Right ventricle myocardium inferior (tissue), 1 donor: ENCODE data around the gene NPM1. TPM values are rescaled to one million over a fixed set of nuclear protein-coding genes. Genes with fewer than 3 reads are reported as not detected.

Experiments
- ATAC-seq: fragments of 200-7000 bp; cut with Tn5 transposase; one replicate; pipeline ENCODE4 v1.9.1; 2020; ENCODE audit warnings: mild to moderate bottlenecking, moderate library complexity
- DNase-seq: peaks from one replicate; pipeline ENCODE4 v3.0.0; 2021; ENCODE audit errors: missing footprints
- intact Hi-C: fragments of 100-400 bp; cut with DNase I; formaldehyde crosslinking; loops from one replicate; pipeline ENCODE4 v1.11.0; 2022
- total RNA-seq: library from RNA; stranded (reverse); fragmentation: NEBNext Ultra II Directional; extraction: Animal tissue kit (Norgen Biotek cat#: 25700); gene quantifications from one replicate; pipeline ENCODE4 v1.2.1, GENCODE V29; 2021
- donor health status: DM: no; HTN: yes; CAD: no; lungs with severe emphysema.

NPM1 gene
- total RNA-seq, 1 donor from 2014 or later: 365 TPM

- DNase-seq (no peak), ATAC-seq (no peak)
- intact Hi-C loops: loop anchor here (2.0 to 5.0 kb wide), 3 partner anchors 156 to 470 kb away; no protein-coding TSS in a partner anchor
Observed at GRCh38 chr5:171422495-171422894, 34.8 kb downstream of the NPM1 start.

- ATAC-seq: no peak
- intact Hi-C loops: loop anchor here (2.0 to 5.0 kb wide), 3 partner anchors 156 to 469 kb away; no protein-coding TSS in a partner anchor
- peak; percentile 66 for DNase-seq
Observed at GRCh38 chr5:171422902-171423663, 35.4 kb downstream of the NPM1 start.

DNA sequence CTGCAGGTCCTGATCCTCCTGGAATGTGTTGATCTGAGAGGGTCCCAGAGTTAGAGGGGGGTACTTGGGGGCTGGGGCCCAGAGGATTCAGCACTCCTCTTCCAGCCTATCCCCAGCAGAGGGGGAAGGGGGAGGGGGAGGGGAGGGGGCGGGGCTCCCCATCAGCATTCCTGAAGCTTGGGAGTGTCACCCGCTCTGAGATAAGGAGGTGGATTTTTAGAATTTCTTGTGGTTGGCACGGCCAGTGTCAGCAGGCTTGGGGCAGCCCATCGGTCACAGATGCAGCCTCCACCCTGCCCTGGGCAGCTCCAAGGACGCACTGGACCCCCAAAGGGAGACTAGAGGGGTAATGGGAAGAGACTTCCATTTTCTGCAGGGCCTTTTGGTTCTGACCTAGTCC, 37.1 kb downstream of the NPM1 start:
- ATAC-seq (no peak), DNase-seq (no peak)
- intact Hi-C loops: loop anchor here (5.0 kb wide), 3 partner anchors 198 to 468 kb away; no protein-coding TSS in a partner anchor

DNA sequence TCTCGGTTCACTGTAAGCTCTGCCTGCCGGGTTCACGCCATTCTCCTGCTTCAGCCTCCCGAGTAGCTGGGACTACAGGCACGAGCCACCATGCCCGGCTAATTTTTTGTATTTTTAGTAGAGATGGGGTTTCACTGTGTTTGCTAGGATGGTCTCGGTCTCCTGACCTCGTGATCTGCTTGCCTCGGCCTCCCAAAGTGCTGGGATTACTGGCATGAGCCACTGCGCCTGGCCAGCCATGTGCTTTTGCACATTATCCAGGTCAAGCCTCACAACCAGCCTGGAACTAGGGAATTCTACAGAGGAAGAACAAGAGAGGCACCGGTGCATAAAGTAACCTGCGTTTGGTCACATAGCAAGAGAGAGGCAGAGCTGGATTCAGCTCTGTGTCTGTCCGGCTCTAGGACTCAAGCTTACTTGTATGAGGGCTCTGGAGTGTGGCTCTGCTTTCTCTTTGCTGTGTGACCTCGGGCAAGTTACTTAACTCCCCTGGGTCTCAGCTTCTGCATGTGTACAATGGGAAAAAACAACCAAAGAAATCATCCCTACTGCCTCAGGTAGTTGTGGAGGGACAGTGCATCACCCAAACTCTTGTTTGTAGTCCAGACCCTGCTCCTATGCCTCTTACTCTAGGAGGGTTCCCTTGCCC, 38.1 kb downstream of the NPM1 start:
- no peak for DNase-seq
- no peak for ATAC-seq

DNA sequence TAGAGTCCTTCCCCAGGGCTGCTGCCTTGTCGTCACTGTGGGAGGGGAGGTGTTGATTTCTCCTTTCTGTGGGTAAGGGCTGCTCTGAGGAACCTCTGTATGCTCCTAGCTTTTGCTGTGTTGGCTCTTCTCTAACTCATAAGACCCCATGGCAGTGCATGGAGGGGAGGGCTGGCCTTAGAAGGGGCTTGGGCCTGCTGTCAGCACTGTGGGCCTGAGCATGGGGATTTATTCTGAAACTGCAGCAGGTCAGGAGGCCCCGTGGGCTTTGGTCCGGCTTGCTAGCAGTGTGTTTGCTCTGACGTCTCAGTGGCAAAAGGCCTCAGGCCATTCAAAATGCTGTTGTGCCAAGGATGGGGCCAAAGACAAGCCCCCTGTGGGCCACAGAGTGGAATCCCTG, 38.6 kb downstream of the NPM1 start:
- intact Hi-C loops: loop anchor here (5.0 kb wide), 1 partner anchor 196 kb away; no protein-coding TSS in a partner anchor
- ATAC-seq (no peak), DNase-seq (no peak)

More for the DNA sequence above, 38.1 kb downstream of the NPM1 start:
- intact Hi-C loops: loop anchor here (5.0 kb wide), 1 partner anchor 197 kb away; no protein-coding TSS in a partner anchor

DNA sequence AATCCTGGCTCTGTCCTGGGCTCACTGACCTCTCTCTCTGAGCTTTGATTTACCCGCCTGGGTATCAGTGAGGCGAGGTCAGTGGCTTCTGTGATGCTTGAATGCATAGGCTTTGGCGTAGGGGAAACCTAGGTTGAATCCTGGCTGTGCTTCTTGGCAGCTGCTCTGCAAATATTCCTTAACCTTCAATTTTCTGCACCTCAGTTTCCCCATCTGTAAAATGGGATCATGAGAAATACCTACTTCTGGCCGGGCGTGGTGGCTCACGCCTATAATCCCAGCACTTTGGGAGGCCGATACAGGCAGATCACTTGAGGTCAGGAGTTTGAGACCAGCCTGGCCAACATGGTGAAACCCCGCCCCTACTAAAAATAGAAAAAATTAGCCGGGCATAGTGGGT, 39.0 kb downstream of the NPM1 start:
- DNase-seq: no peak
- ATAC-seq: no peak
- intact Hi-C loops: loop anchor here (5.0 kb wide), 1 partner anchor 196 kb away; no protein-coding TSS in a partner anchor

- peak; percentile 63 for ATAC-seq
- peak; percentile 77 for DNase-seq
- intact Hi-C loops: loop anchor here (5.0 kb wide), 1 partner anchor 195 kb away; no protein-coding TSS in a partner anchor
Observed at GRCh38 chr5:171427318-171428167, 39.9 kb downstream of the NPM1 start.

DNA sequence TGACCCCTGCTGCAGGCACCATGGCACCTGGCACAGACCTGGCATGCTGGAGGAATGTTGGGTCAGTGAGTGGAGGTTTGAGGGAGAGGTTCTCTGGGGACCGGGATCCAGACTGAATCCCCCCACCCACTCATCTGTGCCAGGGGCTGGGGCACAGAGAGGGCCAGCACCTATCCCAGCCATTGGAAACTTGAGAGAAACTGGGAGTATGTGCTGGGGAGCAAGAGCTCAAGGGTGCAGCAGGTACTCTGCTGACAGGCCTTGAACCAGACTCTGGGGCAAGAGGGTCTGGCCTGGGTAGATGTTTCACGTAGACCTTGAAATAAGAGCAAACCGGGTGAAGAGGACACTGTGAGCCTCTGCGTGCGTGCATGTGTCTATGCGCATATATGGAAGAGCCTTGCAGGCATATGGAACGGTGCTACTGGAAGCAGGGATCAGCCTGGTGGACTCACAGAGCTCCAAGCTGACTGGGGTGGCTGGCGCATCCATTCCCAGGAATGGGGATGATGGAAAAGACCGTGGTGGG, 40.6 kb downstream of the NPM1 start:
- DNase-seq (no peak), ATAC-seq (no peak)
- intact Hi-C loops: loop anchor here (5.0 kb wide), 1 partner anchor 194 kb away; no protein-coding TSS in a partner anchor

DNA sequence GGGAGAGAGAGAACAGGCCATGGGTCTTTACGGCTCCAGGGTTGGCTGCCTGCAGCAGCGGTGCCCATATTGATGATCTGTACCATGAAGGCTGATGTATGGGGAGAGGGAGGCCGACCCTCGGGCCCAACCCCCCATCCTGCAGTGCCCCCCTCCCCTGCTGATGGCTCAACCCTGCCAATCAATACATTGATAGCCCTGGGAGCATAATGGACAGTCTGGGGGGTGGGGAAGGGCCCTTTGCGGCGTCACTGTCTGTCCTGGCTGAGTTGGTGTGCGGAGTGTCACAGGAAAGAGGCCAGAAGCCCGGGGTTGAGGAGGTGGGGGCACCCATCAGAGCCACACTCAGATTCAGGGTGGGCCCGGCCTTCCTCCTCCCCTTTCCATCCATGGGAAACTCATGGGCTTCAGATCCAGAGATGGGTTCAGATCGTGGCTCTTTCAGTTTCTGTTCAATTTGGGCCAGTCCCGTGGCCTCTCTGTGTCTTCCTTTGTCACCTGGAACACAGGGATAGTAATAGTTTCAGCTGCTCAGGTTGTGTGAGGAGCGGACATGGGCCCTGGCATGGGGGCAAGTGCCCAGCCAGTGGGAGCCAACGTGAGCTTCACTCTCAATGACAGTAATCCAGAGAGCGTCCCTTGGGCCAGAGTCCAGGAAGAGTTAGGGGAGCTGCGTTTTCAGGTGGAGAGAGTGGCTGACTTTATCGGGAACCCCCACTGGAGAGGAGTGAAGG, 41.3 kb downstream of the NPM1 start:
- DNase-seq: no peak
- ATAC-seq: no peak
- intact Hi-C loops: loop anchor here (5.0 kb wide), 1 partner anchor 193 kb away; no protein-coding TSS in a partner anchor

DNA sequence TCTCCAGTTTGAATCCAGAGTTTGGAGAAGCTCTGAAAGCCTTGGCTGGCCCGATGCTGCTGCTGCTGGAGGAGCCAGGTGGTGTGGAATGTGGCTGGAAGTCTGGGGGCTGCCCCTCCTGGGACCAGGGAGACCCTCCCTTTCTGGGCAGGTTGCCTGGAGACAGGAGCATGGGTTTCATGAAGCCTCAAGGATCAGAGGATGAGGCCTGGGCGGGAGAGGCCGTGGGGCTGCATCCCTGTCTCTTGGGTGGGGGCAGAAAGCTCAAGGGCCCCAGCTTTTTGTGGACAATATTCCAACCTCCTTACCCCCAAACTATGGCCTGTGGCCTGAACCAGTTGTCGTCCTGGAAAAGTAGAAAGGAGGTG, 41.9 kb downstream of the NPM1 start:
- DNase-seq: no peak
- no peak for ATAC-seq
- intact Hi-C loops: loop anchor here (5.0 kb wide), 1 partner anchor 193 kb away; no protein-coding TSS in a partner anchor

DNA sequence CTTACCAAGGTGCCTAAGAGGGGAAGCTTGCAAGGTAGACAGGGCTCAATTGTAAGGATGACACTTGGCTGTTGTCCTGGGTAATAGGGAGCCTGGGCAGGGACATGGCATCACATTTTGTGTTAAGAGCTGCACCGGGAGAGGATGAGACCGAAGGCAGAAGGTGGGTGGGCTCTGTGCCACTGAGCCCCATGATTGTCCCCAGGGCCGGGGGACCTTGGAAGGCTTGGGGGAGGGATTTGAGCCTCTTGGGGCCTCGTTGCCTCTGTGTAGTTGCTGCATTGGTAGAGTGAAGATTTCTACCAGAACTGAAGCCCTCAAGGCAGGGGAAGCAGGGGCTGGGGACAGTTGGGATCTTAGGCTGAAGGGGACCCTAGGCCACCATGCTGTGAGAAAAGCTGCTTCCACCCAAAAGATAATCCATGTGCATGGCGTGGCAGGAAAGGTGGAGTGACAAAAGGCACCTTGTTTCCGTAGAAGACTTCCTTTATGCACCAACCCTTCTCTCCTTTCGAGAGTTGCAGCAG, 43.7 kb downstream of the NPM1 start:
- ATAC-seq: no peak
- intact Hi-C loops: no loop called here
- no peak for DNase-seq

DNA sequence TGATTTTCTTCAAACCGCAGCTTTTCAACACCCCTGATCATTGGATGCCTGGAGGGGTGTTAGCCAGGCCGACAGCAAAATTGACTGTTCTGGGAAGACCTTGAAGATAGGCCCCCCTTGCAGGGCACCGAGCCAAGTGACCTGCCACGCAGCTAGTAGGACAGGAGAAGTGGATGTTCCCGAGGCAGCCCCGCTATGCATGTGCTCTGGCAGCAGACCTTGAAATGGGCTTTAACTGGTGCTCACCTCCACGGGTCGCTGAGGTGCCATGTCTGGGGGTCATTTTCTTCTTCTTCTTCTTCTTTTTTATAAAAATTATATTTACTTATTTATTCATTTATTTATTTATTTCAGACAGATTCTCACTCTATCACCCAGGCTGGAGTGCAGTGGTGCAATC, 44.4 kb downstream of the NPM1 start:
- intact Hi-C loops: no loop called here
- no peak for DNase-seq

GRCh38 chr5:171432583-171433351, 45.1 kb downstream of the NPM1 start:
- DNase-seq: no peak
- intact Hi-C loops: no loop called here
- ATAC-seq: no peak

More for the DNA sequence above, 44.4 kb downstream of the NPM1 start:
- no peak for ATAC-seq

- DNase-seq (no peak), ATAC-seq (no peak)
- intact Hi-C loops: no loop called here
Observed at GRCh38 chr5:171433352-171433698, 45.7 kb downstream of the NPM1 start.

GRCh38 chr5:171433982-171434676, 46.5 kb downstream of the NPM1 start:
- intact Hi-C loops: no loop called here
- no peak for ATAC-seq
- DNase-seq: no peak

DNA sequence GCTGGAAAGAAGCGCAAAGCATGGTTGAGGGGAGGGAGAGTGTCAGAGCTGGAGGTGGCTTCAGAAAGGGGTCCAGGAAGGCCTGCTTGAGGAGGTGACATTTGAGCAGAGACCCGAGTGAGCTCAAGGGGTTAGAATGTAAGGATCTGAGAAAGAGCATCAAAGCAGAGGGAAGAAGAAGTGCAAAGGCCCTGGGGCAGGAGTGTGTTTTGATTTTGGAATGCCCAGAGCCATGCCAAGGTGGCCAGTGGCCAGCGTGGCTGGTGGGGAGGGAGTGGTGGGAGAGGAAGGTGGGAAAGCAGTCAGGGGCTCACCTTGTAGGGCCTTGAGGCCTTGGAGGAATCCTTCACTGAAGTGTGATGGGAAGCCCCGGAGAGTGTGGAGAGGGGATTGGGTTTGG, 47.2 kb downstream of the NPM1 start:
- DNase-seq: no peak
- intact Hi-C loops: no loop called here
- no peak for ATAC-seq

DNA sequence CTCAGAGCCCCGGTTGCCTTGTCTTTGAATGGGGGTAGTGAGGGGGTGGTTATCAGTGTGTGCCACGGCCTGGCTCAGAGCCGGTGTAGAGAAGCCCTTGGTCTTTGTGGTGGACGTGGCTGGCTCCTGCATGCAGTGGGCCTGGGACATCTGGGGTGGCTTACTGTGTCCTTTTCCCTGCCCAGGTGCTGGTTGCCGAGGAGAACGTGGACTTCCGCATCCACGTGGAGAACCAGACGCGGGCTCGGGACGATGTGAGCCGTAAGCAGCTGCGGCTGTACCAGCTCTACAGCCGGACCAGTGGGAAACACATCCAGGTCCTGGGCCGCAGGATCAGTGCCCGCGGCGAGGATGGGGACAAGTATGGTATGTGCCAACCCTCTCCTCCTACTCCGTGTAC, 48.3 kb downstream of the NPM1 start:
- ATAC-seq (no peak), DNase-seq (no peak)
- intact Hi-C loops: no loop called here
